GM21737 (cell line): ENCODE data around the gene SYNGR2.

Experiments
- ATAC-seq: cut with Tn5 transposase; IDR thresholded peaks from one replicate; pipeline ENCODE4 v1.9.1; 2021; ENCODE audit warnings: mild to moderate bottlenecking, moderate library complexity; ENCODE audit not compliant: unreplicated experiment

SYNGR2 gene

GRCh38 chr17:78197147-78197832 lies 28.9 kb downstream of the SYNGR2 start:
- ATAC-seq, result no peak

DNA sequence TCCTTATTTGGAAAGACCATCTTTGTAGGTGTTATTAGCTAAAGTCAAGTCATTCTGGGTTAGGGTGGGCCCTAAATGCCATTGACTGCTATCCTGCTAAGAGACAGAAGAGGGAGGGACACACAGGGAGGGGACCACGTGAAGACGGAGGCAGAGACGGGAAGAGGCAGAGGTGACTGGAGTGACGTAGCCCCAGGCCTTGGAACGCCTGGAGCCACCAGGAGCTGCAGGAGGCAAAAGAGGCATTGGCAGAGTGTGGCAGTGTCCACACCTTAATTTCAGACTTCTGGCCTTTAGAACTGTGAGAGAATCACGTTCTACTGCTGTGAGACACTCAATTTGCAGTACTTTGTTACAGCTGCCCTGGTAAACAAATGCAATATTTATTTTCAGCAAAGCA lies 32.1 kb downstream of the SYNGR2 start:
- no peak for ATAC-seq

GRCh38 chr17:78202666-78203065 lies 34.3 kb downstream of the SYNGR2 start:
- ATAC-seq, result no peak

DNA sequence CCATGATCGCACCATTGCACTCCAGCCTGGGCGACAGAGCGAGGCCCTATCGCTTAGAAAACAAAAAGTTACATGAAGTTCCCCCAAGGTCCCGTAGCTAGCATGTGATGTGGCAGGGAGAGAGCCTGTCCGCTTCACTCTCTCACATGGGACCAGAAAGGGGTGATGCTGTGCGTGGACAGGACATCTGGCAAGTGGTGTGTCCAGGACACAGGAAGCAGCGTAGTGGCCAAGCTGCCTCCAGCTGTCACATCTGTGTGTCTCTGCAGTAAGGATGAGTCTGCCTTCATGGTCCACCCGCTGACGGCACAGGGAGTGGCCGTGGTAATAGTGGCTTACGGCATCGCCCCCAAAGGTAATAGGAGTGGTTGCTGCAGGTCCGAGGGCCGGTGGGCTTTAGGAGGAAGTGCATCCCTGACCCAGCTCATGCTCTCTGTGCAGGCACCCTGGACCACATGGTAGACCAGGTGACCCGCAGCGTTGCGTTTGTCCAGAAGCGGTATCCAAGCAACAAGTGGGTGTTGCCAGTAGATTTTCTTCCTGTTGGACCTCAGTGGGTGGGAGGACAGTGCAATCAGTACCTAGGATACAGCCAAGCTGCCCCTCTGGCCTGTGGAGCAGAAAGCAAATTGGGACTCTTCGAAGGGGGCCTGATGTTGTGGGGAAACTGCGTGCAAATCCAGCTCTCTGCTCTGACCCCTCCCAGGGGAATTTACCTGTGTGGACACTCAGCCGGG lies 36.2 kb downstream of the SYNGR2 start:
- no peak for ATAC-seq

DNA sequence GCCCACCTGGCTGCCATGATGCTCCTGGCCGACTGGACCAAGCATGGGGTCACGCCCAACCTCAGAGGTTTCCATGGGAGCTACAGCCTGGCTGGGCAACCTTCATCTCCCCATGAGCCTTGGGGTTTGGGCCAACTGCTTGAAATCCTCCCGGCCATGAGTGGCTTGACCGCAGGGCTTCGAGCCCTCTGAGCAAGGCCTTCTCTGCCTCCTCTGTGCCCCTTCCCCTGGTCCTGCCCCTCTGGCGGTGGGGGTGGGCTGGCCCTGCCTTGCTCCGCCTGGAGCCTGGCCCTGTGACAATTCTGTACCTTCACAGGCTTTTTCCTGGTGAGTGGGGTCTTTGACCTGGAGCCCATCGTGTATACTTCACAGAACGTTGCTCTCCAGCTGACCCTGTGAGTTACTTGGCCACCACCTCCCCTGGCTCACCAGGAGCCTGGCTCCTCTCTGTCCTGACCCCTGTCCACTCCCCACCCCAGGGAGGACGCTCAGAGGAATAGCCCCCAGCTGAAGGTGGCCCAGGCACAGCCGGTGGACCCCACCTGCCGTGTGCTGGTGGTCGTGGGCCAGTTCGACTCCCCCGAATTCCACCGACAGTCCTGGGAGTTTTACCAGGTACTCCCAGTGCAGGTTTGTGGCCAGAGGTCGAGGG lies 36.9 kb downstream of the SYNGR2 start:
- ATAC-seq, result no peak

- no peak for ATAC-seq
Measured at GRCh38 chr17:78206298-78206697, 37.9 kb downstream of the SYNGR2 start.

- no peak for ATAC-seq
Measured at GRCh38 chr17:78208486-78208885, 40.1 kb downstream of the SYNGR2 start.

- ATAC-seq, result no peak
Measured at GRCh38 chr17:78210111-78210510, 41.7 kb downstream of the SYNGR2 start.

DNA sequence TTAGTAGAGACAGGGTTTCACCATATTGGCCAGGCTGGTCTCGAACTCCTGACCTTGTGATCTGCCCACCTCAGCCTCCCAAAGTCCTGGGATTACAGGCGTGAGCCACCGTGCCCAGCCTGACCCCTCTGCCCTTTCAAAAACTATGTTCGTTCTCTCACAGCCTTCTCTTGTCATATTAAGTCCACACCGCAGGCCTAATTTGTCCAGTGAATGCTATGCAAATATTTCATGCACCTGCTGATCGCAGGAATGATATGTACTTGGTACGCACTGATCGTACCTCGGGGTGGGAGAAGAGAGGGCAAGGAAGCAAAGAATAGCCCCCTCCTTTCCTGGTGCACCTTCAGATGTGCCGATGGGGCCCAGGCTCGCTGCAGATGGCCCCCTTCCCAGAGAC lies 42.7 kb downstream of the SYNGR2 start:
- ATAC-seq, result no peak

GRCh38 chr17:78214016-78214705 lies 45.8 kb downstream of the SYNGR2 start, which contains the start of gene BIRC5:
BIRC5 (plus strand) TSS chr17:78214253; CDS start chr17:78214317, 64 bp downstream.
- peak; percentile 84 for ATAC-seq

GRCh38 chr17:78214706-78215061 lies 46.3 kb downstream of the SYNGR2 start:
- ATAC-seq, result no peak

DNA sequence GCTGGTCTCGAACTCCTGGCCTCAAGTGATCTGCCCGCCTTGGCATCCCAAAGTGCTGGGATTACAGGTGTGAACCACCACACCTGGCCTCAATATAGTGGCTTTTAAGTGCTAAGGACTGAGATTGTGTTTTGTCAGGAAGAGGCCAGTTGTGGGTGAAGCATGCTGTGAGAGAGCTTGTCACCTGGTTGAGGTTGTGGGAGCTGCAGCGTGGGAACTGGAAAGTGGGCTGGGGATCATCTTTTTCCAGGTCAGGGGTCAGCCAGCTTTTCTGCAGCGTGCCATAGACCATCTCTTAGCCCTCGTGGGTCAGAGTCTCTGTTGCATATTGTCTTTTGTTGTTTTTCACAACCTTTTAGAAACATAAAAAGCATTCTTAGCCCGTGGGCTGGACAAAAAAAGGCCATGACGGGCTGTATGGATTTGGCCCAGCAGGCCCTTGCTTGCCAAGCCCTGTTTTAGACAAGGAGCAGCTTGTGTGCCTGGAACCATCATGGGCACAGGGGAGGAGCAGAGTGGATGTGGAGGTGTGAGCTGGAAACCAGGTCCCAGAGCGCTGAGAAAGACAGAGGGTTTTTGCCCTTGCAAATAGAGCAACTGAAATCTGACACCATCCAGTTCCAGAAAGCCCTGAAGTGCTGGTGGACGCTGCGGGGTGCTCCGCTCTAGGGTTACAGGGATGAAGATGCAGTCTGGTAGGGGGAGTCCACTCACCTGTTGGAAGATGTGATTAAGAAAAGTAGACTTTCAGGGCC lies 51.2 kb downstream of the SYNGR2 start:
- ATAC-seq, result no peak
